ENCODE data around the gene INSM1. TPM values are rescaled to one million over a fixed set of nuclear protein-coding genes. Genes with fewer than 3 reads are reported as not detected.
A peak's percentile ranks its signal among the peaks of the same experiment; 100 is the strongest.

INSM1 gene
- total and polyA plus RNA-seq, 2 experiments from 2014 or later: 0.55 to 1.2 TPM

DNA sequence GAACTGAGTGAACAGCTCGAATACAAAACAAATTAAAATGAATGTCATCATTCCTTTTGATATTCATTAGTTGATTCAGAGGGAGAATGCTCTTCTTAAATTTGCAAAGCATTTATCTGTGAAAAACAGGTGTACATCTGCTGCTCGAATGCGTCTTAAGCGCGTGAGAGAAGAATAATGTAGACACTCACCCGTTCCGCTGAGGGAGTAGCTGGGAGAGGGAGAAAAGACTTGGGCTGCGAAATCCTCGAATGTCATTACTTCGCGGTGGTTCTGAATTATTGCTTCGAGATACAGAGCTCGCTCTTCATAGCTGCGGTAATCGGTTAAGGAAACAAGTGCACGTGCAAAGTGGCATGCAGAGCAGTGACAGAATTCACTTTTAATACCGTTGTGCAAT is 43.9 kb downstream of the INSM1 start:
- Histone ChIP-seq H3K36me3 (ENCODE audit: insufficient read depth) (no peaks in the 10 kb centered on the region), H3K4me2 (0 out of 2 replicates have a peak overlapping the region, but pooled peaks have one; percentile 13), H3K27me3 (ENCODE audit: insufficient read depth) (no peaks in the 10 kb centered on the region), H4K20me1 (replicated peaks; ENCODE audit: insufficient read depth) (no peaks in the 10 kb centered on the region), H3K9me2 (ENCODE audit: insufficient read depth) (no peaks in the 10 kb centered on the region), H2AFZ (no peak overlapping the region), H3K27ac (ENCODE audit: low read depth) (no peak overlapping the region), H3K4me1 (ENCODE audit: insufficient read depth) (peaks cover 32% of the 10 kb centered on the region), H3K4me3 (no peak overlapping the region), H3F3A (replicated peaks; ENCODE audit: low read depth) (no peaks in the 10 kb centered on the region; the same call in 1 of the 2 replicates), H3K79me2 (replicated peaks; ENCODE audit: insufficient read depth) (no peaks in the 10 kb centered on the region)
- TF ChIP-seq NANOG (IDR thresholded peaks at IDR 0.05; ENCODE audit: borderline replicate concordance) (no peak), CREB1 (CRISPR knock-in tag; IDR thresholded peaks at IDR 0.05; ENCODE audit: low read depth) (no peak), POLR2AphosphoS5 (IDR thresholded peaks at IDR 0.05; ENCODE audit: low read depth) (no peak), EZH2 (IDR thresholded peaks at IDR 0.05; ENCODE audit: low read depth, unreplicated experiment) (no peak), ZNF331 (CRISPR knock-in tag; IDR thresholded peaks at IDR 0.05; ENCODE audit: low read depth) (no peak), STAT1 (IDR thresholded peaks at IDR 0.05; ENCODE audit: unreplicated experiment) (no peak), ZNF114 (CRISPR knock-in tag; IDR thresholded peaks at IDR 0.05) (no peak)
- TF ChIP-seq, protein P1, sequence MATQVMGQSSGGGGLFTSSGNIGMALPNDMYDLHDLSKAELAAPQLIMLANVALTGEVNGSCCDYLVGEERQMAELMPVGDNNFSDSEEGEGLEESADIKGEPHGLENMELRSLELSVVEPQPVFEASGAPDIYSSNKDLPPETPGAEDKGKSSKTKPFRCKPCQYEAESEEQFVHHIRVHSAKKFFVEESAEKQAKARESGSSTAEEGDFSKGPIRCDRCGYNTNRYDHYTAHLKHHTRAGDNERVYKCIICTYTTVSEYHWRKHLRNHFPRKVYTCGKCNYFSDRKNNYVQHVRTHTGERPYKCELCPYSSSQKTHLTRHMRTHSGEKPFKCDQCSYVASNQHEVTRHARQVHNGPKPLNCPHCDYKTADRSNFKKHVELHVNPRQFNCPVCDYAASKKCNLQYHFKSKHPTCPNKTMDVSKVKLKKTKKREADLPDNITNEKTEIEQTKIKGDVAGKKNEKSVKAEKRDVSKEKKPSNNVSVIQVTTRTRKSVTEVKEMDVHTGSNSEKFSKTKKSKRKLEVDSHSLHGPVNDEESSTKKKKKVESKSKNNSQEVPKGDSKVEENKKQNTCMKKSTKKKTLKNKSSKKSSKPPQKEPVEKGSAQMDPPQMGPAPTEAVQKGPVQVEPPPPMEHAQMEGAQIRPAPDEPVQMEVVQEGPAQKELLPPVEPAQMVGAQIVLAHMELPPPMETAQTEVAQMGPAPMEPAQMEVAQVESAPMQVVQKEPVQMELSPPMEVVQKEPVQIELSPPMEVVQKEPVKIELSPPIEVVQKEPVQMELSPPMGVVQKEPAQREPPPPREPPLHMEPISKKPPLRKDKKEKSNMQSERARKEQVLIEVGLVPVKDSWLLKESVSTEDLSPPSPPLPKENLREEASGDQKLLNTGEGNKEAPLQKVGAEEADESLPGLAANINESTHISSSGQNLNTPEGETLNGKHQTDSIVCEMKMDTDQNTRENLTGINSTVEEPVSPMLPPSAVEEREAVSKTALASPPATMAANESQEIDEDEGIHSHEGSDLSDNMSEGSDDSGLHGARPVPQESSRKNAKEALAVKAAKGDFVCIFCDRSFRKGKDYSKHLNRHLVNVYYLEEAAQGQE (IDR thresholded peaks at IDR 0.05; ENCODE audit: unreplicated experiment): no peak
- TF ChIP-seq, protein P2, sequence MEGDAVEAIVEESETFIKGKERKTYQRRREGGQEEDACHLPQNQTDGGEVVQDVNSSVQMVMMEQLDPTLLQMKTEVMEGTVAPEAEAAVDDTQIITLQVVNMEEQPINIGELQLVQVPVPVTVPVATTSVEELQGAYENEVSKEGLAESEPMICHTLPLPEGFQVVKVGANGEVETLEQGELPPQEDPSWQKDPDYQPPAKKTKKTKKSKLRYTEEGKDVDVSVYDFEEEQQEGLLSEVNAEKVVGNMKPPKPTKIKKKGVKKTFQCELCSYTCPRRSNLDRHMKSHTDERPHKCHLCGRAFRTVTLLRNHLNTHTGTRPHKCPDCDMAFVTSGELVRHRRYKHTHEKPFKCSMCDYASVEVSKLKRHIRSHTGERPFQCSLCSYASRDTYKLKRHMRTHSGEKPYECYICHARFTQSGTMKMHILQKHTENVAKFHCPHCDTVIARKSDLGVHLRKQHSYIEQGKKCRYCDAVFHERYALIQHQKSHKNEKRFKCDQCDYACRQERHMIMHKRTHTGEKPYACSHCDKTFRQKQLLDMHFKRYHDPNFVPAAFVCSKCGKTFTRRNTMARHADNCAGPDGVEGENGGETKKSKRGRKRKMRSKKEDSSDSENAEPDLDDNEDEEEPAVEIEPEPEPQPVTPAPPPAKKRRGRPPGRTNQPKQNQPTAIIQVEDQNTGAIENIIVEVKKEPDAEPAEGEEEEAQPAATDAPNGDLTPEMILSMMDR (conservative IDR thresholded peaks at IDR 0.05; ENCODE audit: low read depth in 2 of 2): no peak
- TF ChIP-seq, protein P3, sequence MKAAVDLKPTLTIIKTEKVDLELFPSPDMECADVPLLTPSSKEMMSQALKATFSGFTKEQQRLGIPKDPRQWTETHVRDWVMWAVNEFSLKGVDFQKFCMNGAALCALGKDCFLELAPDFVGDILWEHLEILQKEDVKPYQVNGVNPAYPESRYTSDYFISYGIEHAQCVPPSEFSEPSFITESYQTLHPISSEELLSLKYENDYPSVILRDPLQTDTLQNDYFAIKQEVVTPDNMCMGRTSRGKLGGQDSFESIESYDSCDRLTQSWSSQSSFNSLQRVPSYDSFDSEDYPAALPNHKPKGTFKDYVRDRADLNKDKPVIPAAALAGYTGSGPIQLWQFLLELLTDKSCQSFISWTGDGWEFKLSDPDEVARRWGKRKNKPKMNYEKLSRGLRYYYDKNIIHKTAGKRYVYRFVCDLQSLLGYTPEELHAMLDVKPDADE (IDR thresholded peaks at IDR 0.05): no peak
- TF ChIP-seq, protein P4, sequence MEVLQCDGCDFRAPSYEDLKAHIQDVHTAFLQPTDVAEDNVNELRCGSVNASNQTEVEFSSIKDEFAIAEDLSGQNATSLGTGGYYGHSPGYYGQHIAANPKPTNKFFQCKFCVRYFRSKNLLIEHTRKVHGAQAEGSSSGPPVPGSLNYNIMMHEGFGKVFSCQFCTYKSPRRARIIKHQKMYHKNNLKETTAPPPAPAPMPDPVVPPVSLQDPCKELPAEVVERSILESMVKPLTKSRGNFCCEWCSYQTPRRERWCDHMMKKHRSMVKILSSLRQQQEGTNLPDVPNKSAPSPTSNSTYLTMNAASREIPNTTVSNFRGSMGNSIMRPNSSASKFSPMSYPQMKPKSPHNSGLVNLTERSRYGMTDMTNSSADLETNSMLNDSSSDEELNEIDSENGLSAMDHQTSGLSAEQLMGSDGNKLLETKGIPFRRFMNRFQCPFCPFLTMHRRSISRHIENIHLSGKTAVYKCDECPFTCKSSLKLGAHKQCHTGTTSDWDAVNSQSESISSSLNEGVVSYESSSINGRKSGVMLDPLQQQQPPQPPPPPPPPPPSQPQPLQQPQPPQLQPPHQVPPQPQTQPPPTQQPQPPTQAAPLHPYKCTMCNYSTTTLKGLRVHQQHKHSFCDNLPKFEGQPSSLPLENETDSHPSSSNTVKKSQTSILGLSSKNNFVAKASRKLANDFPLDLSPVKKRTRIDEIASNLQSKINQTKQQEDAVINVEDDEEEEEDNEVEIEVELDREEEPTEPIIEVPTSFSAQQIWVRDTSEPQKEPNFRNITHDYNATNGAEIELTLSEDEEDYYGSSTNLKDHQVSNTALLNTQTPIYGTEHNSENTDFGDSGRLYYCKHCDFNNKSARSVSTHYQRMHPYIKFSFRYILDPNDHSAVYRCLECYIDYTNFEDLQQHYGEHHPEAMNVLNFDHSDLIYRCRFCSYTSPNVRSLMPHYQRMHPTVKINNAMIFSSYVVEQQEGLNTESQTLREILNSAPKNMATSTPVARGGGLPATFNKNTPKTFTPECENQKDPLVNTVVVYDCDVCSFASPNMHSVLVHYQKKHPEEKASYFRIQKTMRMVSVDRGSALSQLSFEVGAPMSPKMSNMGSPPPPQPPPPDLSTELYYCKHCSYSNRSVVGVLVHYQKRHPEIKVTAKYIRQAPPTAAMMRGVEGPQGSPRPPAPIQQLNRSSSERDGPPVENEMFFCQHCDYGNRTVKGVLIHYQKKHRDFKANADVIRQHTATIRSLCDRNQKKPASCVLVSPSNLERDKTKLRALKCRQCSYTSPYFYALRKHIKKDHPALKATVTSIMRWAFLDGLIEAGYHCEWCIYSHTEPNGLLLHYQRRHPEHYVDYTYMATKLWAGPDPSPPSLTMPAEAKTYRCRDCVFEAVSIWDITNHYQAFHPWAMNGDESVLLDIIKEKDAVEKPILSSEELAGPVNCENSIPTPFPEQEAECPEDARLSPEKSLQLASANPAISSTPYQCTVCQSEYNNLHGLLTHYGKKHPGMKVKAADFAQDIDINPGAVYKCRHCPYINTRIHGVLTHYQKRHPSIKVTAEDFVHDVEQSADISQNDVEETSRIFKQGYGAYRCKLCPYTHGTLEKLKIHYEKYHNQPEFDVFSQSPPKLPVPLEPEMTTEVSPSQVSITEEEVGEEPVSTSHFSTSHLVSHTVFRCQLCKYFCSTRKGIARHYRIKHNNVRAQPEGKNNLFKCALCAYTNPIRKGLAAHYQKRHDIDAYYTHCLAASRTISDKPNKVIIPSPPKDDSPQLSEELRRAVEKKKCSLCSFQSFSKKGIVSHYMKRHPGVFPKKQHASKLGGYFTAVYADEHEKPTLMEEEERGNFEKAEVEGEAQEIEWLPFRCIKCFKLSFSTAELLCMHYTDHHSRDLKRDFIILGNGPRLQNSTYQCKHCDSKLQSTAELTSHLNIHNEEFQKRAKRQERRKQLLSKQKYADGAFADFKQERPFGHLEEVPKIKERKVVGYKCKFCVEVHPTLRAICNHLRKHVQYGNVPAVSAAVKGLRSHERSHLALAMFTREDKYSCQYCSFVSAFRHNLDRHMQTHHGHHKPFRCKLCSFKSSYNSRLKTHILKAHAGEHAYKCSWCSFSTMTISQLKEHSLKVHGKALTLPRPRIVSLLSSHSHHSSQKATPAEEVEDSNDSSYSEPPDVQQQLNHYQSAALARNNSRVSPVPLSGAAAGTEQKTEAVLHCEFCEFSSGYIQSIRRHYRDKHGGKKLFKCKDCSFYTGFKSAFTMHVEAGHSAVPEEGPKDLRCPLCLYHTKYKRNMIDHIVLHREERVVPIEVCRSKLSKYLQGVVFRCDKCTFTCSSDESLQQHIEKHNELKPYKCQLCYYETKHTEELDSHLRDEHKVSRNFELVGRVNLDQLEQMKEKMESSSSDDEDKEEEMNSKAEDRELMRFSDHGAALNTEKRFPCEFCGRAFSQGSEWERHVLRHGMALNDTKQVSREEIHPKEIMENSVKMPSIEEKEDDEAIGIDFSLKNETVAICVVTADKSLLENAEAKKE (CRISPR knock-in tag; IDR thresholded peaks at IDR 0.05): no peak
- Mint-ChIP-seq H3K36me3 (ENCODE audit: low read depth) (no peaks in the 10 kb centered on the region), H3K9me3 (no peaks in the 10 kb centered on the region), H3K27me3 (ENCODE audit: insufficient read depth, low read depth, poor library complexity) (no peaks in the 10 kb centered on the region), H3K4me1 (peaks cover 64% of the 10 kb centered on the region), H3K27ac (no peak overlapping the region), H3K4me3 (0 out of 3 replicates have a peak overlapping the region, but pooled peaks have one; percentile 2)
- DNase-seq (ENCODE audit: low spot score) (no peak), ATAC-seq (no peak)

Measured in GM23338 (cell line).